HFF-Myc (cell line): ENCODE measurements around the gene EEF1G.

Experiments
- DNase-seq: peaks from one replicate; pipeline ENCODE4 v3.0.0-alpha.2; 2011; ENCODE audit warnings: low read depth; ENCODE audit errors: extremely low read depth
- H3K4me3 ChIP-seq: replicated peaks from 2 replicates; pipeline ENCODE4 v1.5.1; 2011; ENCODE audit warnings: low read depth, mild to moderate bottlenecking, control low read depth, low read length
- CTCF ChIP-seq: IDR thresholded peaks from 2 replicates; pipeline ENCODE4 v1.5.1; 2012; ENCODE audit warnings: mild to moderate bottlenecking, low read depth, low read length, control low read depth; ENCODE audit errors: missing control alignments

Gene EEF1G

GRCh38 chr11:62614275-62614674 lies 40.6 kb upstream of the EEF1G start:
- no peak overlapping the region for H3K4me3 ChIP-seq
- no peak for DNase-seq
- TF ChIP-seq CTCF, result no peak

DNA sequence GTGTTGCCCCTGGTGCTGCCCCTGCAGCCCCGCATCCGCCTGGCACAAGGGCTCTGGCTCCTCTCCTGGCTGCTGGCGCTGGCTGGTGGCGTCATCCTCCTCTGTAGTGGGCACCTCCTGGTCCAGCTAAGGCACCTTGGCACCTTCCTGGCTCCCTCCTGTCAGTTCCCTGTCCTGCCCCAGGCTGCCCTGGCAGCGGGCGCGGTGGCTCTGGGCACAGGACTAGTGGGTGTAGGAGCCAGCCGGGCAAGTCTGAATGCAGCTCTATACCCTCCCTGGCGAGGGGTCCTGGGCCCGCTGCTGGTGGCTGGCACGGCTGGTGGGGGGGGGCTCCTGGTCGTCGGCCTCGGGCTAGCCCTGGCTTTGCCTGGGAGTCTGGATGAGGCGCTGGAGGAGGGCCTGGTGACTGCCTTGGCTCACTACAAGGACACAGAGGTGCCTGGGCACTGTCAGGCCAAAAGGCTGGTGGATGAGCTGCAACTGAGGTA lies 39.6 kb upstream of the EEF1G start:
- no peak overlapping the region; the same call in 1 of the 2 replicates for H3K4me3 ChIP-seq
- no peak for TF ChIP-seq CTCF
- no peak for DNase-seq

- H3K4me3 ChIP-seq, result peak within 1 kb of the TSS; percentile 66
- no peak for DNase-seq
- TF ChIP-seq CTCF, result peak; percentile 82
These were observed 38.9 kb upstream of the EEF1G start, which contains the start of the genes EML3 and ROM1 for GRCh38 chr11:62612366-62613290. TSS of gene EML3 (minus strand) at chr11:62612775. CDS start at chr11:62612457, 318 bp downstream. TSS of gene ROM1 (plus strand) at chr11:62613257. CDS start at chr11:62613282, 25 bp downstream.

DNA sequence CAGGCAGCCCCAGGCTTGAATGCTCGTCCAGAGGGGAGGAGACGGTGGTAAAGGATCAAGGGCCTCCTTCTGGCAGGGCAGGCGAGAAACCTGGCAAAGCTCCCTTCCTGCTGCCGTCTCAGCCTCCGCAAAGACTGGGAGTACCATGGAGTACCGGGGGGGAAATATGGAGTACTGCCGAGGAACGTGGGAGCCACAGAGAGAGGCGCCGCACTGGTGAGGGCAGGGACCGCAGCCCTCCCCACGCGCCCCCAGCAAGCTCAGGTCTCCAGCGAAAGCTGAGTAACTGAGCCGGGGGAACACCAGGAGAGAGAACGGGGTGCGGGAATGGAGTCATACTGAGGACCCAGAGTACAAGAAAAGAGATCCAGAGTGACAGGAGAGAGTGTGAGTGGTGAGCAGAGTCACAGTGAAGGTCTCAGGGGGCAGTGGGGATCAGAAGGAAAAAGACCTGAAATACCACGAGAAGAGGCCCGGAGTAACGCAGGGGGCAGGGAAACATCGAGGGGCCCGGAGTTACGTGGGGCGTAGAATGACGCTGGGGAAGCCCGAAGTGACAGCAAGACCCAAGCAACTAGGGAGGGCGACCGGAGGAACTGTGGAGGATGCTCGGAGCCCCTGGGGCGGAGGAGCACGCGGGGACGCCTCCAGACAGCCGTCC lies 38.1 kb upstream of the EEF1G start:
- peak overlapping the region; percentile 66 for H3K4me3 ChIP-seq
- DNase-seq, result no peak
- no peak for TF ChIP-seq CTCF

DNA sequence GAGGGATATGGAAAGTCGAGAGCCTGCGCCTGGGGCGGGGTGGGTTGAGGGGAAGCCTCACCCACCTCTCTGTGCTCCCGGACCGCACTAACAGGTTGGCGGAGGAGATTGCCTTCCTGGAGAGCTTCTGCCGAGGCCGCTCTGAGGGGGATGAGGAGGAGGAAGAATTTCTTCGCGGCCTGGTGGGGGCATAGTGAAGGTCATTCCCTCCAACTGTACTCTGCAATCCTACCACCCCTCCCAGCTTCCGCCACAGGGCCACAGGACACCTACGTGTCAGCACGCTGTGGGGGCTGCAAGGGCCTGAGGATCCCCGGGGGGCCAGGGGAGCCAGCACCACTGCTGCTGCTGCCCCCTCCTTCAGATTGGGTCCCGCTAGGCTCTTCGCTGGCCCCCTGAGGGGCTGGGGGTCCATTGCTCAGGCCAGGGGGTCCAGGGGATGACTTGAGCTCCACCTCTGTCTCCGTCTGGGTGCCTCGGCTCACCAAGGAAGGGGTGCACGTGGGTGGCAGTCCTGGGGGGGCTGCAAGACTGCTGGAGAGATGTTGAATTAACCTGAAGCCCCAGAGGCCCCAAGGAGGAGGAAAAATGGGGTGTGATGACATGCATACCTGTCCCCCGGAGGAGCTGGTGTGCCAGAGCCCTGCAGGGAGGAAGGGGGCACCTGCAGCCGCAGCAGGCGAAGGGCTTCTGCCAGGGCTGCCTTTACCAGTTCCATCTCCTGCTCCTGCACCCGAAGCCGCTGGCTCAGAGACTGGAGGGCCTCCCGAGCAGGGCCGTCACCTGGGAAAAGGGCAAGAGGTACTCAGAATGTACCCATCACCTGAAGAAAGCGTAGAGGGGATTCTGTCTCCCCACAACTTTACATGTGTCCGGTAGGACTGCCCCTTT lies 37.4 kb upstream of the EEF1G start:
- TF ChIP-seq CTCF, result no peak
- DNase-seq, result no peak
- H3K4me3 ChIP-seq, result peak overlapping the region; percentile 66

- DNase-seq, result no peak
- TF ChIP-seq CTCF, result no peak
- H3K4me3 ChIP-seq, result no peak overlapping the region
These were observed 36.7 kb upstream of the EEF1G start for GRCh38 chr11:62610403-62610802.
